GM12873 (cell line): ENCODE results near the gene DCAF15.

Experiments used
- TF ChIP-seq, protein P1 (sequence below): IDR thresholded peaks from 2 replicates; pipeline ENCODE4 v1.5.1; 2012; ENCODE audit warnings: low read depth, mild to moderate bottlenecking, moderate library complexity, low read length, control low read depth; ENCODE audit not compliant: insufficient read depth; ENCODE audit errors: missing control alignments

The DCAF15 gene

DNA sequence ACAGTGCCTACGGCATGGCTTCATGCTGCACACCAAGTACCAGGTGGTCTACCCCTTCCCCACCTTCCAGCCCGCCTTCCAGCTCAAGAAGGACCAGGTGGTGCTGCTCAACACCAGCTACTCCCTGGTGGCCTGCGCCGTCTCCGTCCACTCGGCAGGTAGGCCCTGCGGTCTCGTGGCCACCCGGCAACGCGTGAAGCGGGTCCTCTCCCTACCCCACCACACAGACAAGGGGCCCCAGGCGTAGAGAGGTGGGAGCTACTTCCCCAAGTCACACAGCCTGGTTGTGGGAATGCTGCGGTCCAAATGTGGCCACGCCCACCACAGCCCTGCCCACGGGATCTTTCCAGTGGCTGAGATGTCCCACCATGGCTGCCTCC lies 4.0 kb downstream of the DCAF15 start:
- TF ChIP-seq, protein P1, sequence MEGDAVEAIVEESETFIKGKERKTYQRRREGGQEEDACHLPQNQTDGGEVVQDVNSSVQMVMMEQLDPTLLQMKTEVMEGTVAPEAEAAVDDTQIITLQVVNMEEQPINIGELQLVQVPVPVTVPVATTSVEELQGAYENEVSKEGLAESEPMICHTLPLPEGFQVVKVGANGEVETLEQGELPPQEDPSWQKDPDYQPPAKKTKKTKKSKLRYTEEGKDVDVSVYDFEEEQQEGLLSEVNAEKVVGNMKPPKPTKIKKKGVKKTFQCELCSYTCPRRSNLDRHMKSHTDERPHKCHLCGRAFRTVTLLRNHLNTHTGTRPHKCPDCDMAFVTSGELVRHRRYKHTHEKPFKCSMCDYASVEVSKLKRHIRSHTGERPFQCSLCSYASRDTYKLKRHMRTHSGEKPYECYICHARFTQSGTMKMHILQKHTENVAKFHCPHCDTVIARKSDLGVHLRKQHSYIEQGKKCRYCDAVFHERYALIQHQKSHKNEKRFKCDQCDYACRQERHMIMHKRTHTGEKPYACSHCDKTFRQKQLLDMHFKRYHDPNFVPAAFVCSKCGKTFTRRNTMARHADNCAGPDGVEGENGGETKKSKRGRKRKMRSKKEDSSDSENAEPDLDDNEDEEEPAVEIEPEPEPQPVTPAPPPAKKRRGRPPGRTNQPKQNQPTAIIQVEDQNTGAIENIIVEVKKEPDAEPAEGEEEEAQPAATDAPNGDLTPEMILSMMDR = no peak

DNA sequence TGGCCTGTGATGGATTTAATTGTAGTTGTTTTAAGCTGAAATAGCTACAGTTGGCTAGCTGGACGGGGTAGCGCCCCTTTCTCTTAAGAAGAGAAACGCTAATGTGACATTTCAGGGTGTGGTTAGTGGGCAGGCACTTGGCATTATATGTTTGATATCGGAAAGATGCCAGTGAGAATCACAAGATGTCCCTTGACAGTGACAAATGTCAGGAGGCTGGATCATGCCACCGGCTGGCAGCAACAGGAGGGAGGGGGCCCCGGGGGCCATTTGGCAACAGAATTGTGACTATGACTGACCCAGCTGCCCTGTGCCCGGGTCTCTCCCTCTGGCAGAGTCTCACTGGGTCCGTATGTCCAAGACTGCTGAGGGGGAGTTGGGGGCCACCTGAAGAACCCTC lies 4.7 kb downstream of the DCAF15 start:
- TF ChIP-seq, protein P1 = no peak

DNA sequence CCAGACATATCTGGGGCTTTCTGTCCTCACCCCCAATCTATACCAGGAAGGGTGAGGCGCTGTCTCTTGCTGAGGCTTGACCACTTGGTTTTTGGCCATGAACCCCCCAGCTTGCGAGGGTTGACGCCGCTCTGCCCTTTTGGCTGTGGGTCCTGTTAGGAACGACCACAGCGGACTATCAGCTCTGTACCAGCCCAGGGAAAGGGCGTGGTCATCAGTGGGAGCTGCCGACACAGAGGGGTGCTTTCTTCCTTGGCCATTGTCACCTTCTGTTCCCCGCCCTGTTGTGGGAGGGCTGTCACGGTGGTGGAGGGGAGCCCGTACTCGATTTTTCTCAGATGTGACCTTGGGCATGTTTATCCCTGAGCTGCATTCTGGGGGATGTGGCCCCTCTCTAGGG lies 5.7 kb downstream of the DCAF15 start:
- TF ChIP-seq, protein P1 = no peak

DNA sequence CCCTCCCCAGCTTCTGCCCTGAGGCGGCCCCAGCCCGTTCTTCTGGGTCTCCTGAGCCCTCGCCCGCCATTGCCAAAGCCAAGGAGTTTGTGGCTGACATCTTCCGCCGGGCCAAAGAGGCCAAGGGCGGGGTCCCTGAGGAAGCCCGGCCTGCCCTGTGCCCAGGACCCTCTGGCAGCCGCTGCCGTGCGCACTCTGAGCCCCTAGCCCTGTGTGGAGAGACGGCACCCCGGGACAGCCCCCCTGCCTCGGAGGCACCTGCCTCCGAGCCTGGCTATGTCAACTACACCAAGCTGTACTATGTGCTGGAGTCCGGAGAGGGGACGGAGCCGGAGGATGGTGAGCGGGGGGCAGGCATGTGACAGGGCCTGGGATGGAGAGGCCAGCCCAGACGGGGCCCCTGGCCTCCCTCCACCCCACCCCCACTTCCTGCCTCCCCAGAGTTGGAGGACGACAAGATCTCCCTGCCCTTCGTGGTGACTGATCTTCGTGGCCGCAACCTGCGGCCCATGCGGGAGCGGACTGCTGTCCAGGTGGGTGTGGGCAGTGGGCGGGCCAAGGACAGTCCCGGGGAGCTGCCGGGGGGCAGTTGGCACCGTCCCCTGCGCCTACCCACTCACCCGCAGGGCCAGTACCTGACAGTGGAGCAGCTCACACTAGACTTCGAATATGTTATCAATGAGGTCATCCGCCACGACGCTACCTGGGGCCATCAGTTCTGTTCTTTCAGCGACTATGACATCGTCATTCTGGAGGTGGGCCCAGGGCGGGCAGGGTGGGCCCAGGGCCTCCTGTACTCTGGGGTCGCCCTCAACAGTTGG lies 7.0 kb downstream of the DCAF15 start:
- TF ChIP-seq, protein P1 = no peak

DNA sequence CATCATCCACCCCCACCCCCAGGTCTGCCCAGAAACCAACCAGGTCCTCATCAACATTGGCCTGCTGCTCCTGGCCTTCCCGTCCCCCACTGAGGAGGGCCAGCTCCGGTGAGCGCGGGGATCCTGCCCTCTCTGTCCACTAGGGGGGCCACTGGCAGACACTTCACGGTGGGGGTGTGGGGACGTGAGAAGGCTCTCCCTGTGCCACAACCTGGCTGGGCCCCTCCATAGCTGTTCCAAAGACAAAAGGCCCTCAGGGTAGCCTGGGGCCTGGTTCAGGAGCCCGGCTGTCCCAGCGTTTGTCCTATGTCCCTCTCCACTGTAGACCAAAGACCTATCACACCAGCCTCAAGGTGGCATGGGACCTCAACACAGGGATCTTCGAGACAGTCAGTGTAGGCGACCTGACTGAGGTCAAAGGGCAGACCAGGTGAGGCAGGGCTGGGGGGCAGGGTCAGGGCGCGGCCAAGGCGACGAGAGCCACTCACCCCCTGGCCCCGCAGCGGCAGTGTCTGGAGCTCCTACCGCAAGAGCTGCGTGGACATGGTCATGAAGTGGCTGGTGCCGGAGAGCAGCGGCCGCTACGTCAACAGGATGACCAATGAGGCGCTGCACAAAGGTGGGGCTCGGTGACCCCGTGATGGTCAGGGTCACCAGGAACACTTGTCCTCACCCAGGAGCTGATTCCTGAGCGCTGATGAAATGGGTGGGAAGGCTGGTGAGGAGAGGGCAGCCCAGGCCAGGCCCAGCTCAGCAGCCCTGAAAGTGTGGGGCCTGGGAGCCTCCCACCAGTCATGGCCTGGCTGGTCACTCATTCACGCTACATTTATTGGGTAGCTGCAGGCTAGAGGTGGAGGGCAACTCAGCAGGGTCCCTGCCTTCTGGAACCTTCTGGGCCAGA lies 7.9 kb downstream of the DCAF15 start:
- TF ChIP-seq, protein P1 = peak; percentile 41

DNA sequence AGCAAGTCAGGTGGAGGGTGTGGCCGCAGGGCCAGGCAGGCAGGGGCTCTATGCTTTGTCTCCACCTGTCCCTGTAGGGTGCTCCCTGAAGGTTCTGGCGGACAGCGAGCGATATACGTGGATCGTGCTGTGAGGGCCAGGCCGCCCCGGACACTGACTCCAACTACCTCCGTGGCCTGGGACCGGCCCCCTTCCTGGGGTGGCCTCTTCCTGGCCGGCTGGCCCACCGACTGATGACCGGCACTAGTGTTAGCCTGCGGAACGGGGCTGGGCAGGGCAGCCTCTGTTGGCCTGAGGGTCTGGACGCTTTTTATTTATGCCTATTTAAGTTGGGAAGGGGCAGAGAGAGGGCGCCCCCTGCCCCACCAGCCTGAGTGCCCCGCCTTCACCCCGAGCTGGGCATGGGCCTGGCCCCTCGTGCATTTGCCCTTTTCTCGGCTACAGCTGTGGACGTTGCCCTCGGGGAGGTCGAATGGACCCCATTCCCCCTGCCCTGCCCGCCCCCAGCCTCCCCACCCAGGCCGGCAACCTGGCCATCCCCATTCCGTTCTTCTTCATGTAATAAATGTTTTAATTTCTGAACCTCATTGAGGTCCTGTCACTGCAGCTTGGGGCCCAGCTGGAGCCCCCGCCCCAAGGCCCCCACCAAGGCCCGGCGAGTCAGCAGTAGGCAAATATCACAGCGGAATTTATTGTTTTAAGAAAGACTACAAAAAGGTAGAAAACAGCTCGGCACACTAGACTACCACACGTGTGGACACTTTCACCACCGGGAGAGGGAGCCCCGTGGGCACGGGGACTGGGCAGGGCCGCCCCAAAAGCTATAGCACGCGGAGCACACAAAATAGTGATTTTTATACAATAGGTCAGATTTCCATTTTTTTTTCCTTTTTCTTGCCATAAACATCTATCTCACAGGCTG lies 8.8 kb downstream of the DCAF15 start:
- TF ChIP-seq, protein P1 = no peak
